ENCODE results near the gene CLDN12.

DNA sequence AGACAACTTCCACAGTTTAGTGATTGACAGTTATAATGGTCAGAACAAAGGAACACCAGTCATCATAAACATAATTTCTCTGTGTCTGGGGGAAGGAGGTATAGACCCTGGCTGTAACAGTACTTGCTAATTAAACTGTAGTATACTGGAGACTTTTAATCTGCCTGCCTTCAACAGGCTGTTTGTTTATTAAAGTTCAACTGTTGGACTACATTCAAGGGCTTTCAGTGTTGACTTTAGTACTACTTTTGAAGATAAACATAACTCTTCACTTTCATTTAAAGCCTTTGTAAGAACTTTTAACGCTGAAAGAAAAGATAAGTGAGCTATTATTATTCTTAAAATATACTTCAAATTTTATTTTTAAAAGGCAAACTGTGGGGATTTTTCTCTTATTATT, 50.7 kb downstream of the CLDN12 start:
- TF ChIP-seq, protein P1, sequence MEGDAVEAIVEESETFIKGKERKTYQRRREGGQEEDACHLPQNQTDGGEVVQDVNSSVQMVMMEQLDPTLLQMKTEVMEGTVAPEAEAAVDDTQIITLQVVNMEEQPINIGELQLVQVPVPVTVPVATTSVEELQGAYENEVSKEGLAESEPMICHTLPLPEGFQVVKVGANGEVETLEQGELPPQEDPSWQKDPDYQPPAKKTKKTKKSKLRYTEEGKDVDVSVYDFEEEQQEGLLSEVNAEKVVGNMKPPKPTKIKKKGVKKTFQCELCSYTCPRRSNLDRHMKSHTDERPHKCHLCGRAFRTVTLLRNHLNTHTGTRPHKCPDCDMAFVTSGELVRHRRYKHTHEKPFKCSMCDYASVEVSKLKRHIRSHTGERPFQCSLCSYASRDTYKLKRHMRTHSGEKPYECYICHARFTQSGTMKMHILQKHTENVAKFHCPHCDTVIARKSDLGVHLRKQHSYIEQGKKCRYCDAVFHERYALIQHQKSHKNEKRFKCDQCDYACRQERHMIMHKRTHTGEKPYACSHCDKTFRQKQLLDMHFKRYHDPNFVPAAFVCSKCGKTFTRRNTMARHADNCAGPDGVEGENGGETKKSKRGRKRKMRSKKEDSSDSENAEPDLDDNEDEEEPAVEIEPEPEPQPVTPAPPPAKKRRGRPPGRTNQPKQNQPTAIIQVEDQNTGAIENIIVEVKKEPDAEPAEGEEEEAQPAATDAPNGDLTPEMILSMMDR (IDR thresholded peaks at IDR 0.05) = no peak
- TF ChIP-seq POLR2A (IDR thresholded peaks at IDR 0.05; ENCODE audit: low read length) = no peak
- no peak for TF ChIP-seq MAX (IDR thresholded peaks at IDR 0.05)
- no peak for TF ChIP-seq RCOR1 (IDR thresholded peaks at IDR 0.05; ENCODE audit: low read depth, low read length)
- no peak for TF ChIP-seq MAZ (IDR thresholded peaks at IDR 0.05; ENCODE audit: borderline replicate concordance, low read depth, low read length)
- TF ChIP-seq CEBPB (IDR thresholded peaks at IDR 0.05) = no peak
